Mesenchymal stem cell (in vitro differentiated cells and primary cell): ENCODE measurements around the gene SKI.

Source experiments
- DNase-seq: peaks from one replicate; pipeline ENCODE4 v3.0.0-alpha.2; 2013
- H2AFZ ChIP-seq: one replicate; pipeline ENCODE4 v1.6.1; 2013; ENCODE audit warnings: low read depth, mild to moderate bottlenecking, control low read depth, inconsistent platforms, low read length, moderate library complexity
- H2AK5ac ChIP-seq: 2 replicates; pipeline ENCODE4 v1.6.1; 2013; ENCODE audit warnings: low read length, moderate library complexity, mild to moderate bottlenecking, inconsistent platforms; ENCODE audit not compliant: severe bottlenecking
- H2BK120ac ChIP-seq: one replicate; pipeline ENCODE4 v1.6.1; 2013; ENCODE audit warnings: low read depth, mild to moderate bottlenecking, inconsistent platforms, low read length, moderate library complexity
- H2BK12ac ChIP-seq, 2 experiments: one replicate each; pipeline ENCODE4 v1.6.1; 2013; ENCODE audit warnings: inconsistent platforms in 2 of 2, low read length in 2 of 2, mild to moderate bottlenecking in 2 of 2, moderate library complexity in 2 of 2, control low read depth in 1 of 2
- H2BK15ac ChIP-seq: one replicate; pipeline ENCODE4 v1.6.1; 2013; ENCODE audit warnings: mild to moderate bottlenecking, low read depth, inconsistent platforms; ENCODE audit not compliant: poor library complexity, severe bottlenecking
- H2BK5ac ChIP-seq: 2 replicates; pipeline ENCODE4 v1.6.1; 2013; ENCODE audit warnings: low read depth, mild to moderate bottlenecking, low read length, control low read depth, inconsistent platforms; ENCODE audit not compliant: poor library complexity, severe bottlenecking
- H3K14ac ChIP-seq, 2 experiments: one replicate each; pipeline ENCODE4 v1.6.1; 2013; ENCODE audit warnings: inconsistent platforms in 2 of 2, low read length in 2 of 2, control low read depth in 1 of 2, mild to moderate bottlenecking in 1 of 2, moderate library complexity in 1 of 2
- H3K18ac ChIP-seq, 2 experiments: one replicate each; pipeline ENCODE4 v1.6.1; 2013; ENCODE audit warnings: inconsistent platforms in 2 of 2, low read length in 2 of 2, control low read depth in 1 of 2, low read depth in 1 of 2, mild to moderate bottlenecking in 1 of 2
- H3K23ac ChIP-seq, 2 experiments: one replicate each; pipeline ENCODE4 v1.6.1; 2013; ENCODE audit warnings: inconsistent platforms in 2 of 2, low read length in 2 of 2, mild to moderate bottlenecking in 2 of 2, moderate library complexity in 2 of 2, control low read depth in 1 of 2
- H3K27ac ChIP-seq: 2 replicates; pipeline ENCODE4 v1.5.1; 2013; ENCODE audit warnings: mild to moderate bottlenecking, moderate library complexity, low read length, control low read depth, inconsistent platforms; ENCODE audit not compliant: poor library complexity, severe bottlenecking
- H3K27me3 ChIP-seq, 2 experiments: 2 replicates each; pipeline versions ENCODE4 v1.6.1 to v1.7.0; 2013; ENCODE audit warnings: low read length in 2 of 2, mild to moderate bottlenecking in 2 of 2, moderate library complexity in 2 of 2, control low read depth in 1 of 2, inconsistent platforms in 1 of 2; ENCODE audit not compliant: control insufficient read depth in 1 of 2, insufficient read depth in 1 of 2
- H3K36me3 ChIP-seq, 2 experiments: 2 replicates each; pipeline versions ENCODE4 v1.6.1 to v1.7.0; 2013; ENCODE audit warnings: low read length in 2 of 2, control low read depth in 1 of 2, inconsistent platforms in 1 of 2, low read depth in 1 of 2, mild to moderate bottlenecking in 1 of 2; ENCODE audit not compliant: insufficient read depth in 2 of 2, control insufficient read depth in 1 of 2
- H3K4ac ChIP-seq, 2 experiments: one replicate each; pipeline ENCODE4 v1.6.1; 2013; ENCODE audit warnings: inconsistent platforms in 2 of 2, low read length in 2 of 2, mild to moderate bottlenecking in 2 of 2, moderate library complexity in 2 of 2, control low read depth in 1 of 2, low read depth in 1 of 2
- H3K4me1 ChIP-seq: 2 replicates; pipeline ENCODE4 v1.6.1; 2013; ENCODE audit warnings: low read depth, low read length, control low read depth; ENCODE audit not compliant: control insufficient read depth, insufficient read depth
- H3K4me2 ChIP-seq: 2 replicates; pipeline ENCODE4 v1.6.1; 2013; ENCODE audit warnings: low read length, mild to moderate bottlenecking, inconsistent platforms; ENCODE audit not compliant: poor library complexity, severe bottlenecking
- H3K4me3 ChIP-seq, 2 experiments: 2 replicates each; pipeline versions ENCODE4 v1.5.1 to v1.7.0; 2013; ENCODE audit warnings: low read length in 2 of 2, mild to moderate bottlenecking in 2 of 2, control low read depth in 1 of 2, low read depth in 1 of 2; ENCODE audit not compliant: insufficient read depth in 1 of 2
- H3K79me1 ChIP-seq: replicated peaks from 2 replicates; pipeline ENCODE4 v1.6.1; 2013; ENCODE audit warnings: mild to moderate bottlenecking, control low read depth, low read length, inconsistent platforms; ENCODE audit not compliant: poor library complexity, severe bottlenecking
- H3K9ac ChIP-seq: 2 replicates; pipeline ENCODE4 v1.7.0; 2013; ENCODE audit warnings: mild to moderate bottlenecking, low read length, moderate library complexity
- H3K9me3 ChIP-seq: 2 replicates; pipeline ENCODE4 v1.7.0; 2013; ENCODE audit warnings: mild to moderate bottlenecking, low read length; ENCODE audit not compliant: control insufficient read depth
- H4K8ac ChIP-seq: one replicate; pipeline ENCODE4 v1.6.1; 2013; ENCODE audit warnings: inconsistent platforms, mild to moderate bottlenecking, low read length, moderate library complexity
- H4K91ac ChIP-seq: one replicate; pipeline ENCODE4 v1.6.1; 2013; ENCODE audit warnings: mild to moderate bottlenecking, low read length, inconsistent platforms
- WGBS: methylation state at CpG from one replicate; pipeline ENCODE4 v1.1.7; 2013; ENCODE audit warnings: mixed read lengths; 5-methylcytosine and 5-hydroxymethylcytosine counted together

The SKI gene

GRCh38 chr1:2210084-2210653, 17.9 kb upstream of the SKI start:
- H2BK5ac ChIP-seq, result no peak overlapping the region
- H3K9me3 ChIP-seq, result no peaks in the 10 kb centered on the region
- H3K18ac ChIP-seq, result no peak overlapping the region
- WGBS, result 80% methylated on average over 15 of the region's 19 CpGs
- H4K8ac ChIP-seq, result no peak overlapping the region
- no peak overlapping the region for H3K23ac ChIP-seq
- H3K36me3 ChIP-seq, result no peaks in the 10 kb centered on the region
- peak overlapping the region in 1 of 2 experiments; percentile 35 for H3K14ac ChIP-seq
- H2AK5ac ChIP-seq, result peak overlapping the region; percentile 18
- H2BK15ac ChIP-seq, result no peak overlapping the region
- no peak overlapping the region for H2AFZ ChIP-seq
- no peak overlapping the region for H3K27ac ChIP-seq
- H3K4me1 ChIP-seq, result peaks cover 79% of the 10 kb centered on the region
- peak overlapping the region in 1 of 2 experiments; percentile 10 for H2BK12ac ChIP-seq
- H3K27me3 ChIP-seq, result no peaks in the 10 kb centered on the region
- H3K4me3 ChIP-seq, result no peak overlapping the region
- peak overlapping the region; percentile 5 for H4K91ac ChIP-seq
- no peak for DNase-seq
- H3K79me1 ChIP-seq, result peaks cover 8% of the 10 kb centered on the region
- no peak overlapping the region for H3K4me2 ChIP-seq
- H3K9ac ChIP-seq, result no peak overlapping the region
- H2BK120ac ChIP-seq, result no peak overlapping the region
- no peak overlapping the region for H3K4ac ChIP-seq

- no peak overlapping the region for H3K27ac ChIP-seq
- H3K18ac ChIP-seq, result no peak overlapping the region
- peak overlapping the region in 1 of 2 experiments; percentile 2 for H3K23ac ChIP-seq
- no peaks in the 10 kb centered on the region for H3K36me3 ChIP-seq
- H2BK12ac ChIP-seq, result peak overlapping the region in 1 of 2 experiments; percentile 64
- no peak for DNase-seq
- H3K4me2 ChIP-seq, result no peak overlapping the region
- H3K4ac ChIP-seq, result no peak overlapping the region
- peaks cover 5% of the 10 kb centered on the region for H3K79me1 ChIP-seq
- H3K14ac ChIP-seq, result peak overlapping the region in 1 of 2 experiments; percentile 58
- 95% methylated on average over 13 of the region's 13 CpGs for WGBS
- H3K27me3 ChIP-seq, result no peaks in the 10 kb centered on the region
- H2AFZ ChIP-seq, result no peak overlapping the region
- no peaks in the 10 kb centered on the region for H3K9me3 ChIP-seq
- H3K4me1 ChIP-seq, result peaks cover 76% of the 10 kb centered on the region
- peak overlapping the region; percentile 75 for H2AK5ac ChIP-seq
- no peak overlapping the region for H4K8ac ChIP-seq
- peak overlapping the region; percentile 41 for H4K91ac ChIP-seq
- H3K9ac ChIP-seq, result no peak overlapping the region
- H3K4me3 ChIP-seq, result no peak overlapping the region
- no peak overlapping the region for H2BK120ac ChIP-seq
- H2BK5ac ChIP-seq, result no peak overlapping the region
- H2BK15ac ChIP-seq, result no peak overlapping the region
Observed at GRCh38 chr1:2210786-2211185, 17.3 kb upstream of the SKI start.

- Histone ChIP-seq H3K4ac (peak overlapping the region; percentile 54 to 98), H2BK120ac (peak overlapping the region; percentile 36), H2BK12ac (peak overlapping the region; percentile 60 to 97), H3K23ac (no peak overlapping the region), H3K4me3 (peak overlapping the region; percentile 20 to 47), H3K79me1 (peaks cover 5% of the 10 kb centered on the region), H4K91ac (peak overlapping the region; percentile 91), H2AK5ac (peak overlapping the region; percentile 11), H3K27me3 (no peaks in the 10 kb centered on the region), H4K8ac (peak overlapping the region; percentile 56), H3K36me3 (no peaks in the 10 kb centered on the region), H2AFZ (peak overlapping the region; percentile 85), H3K9ac (peak overlapping the region; percentile 91), H2BK5ac (no peak overlapping the region), H3K27ac (peak overlapping the region; percentile 89), H2BK15ac (peak overlapping the region; percentile 18), H3K4me1 (peaks cover 66% of the 10 kb centered on the region), H3K4me2 (peak overlapping the region; percentile 41), H3K9me3 (no peaks in the 10 kb centered on the region), H3K18ac (peak overlapping the region; percentile 81 to 97), H3K14ac (peak overlapping the region in 1 of 2 experiments; percentile 53)
- WGBS, result 16% methylated on average over 7 of the region's 10 CpGs
- DNase-seq, result no peak
Observed at GRCh38 chr1:2212274-2212531, 15.9 kb upstream of the SKI start.

GRCh38 chr1:2212532-2213491, 15.3 kb upstream of the SKI start:
- Histone ChIP-seq H3K14ac (peak overlapping the region in 1 of 2 experiments; percentile 91), H4K91ac (peak overlapping the region; percentile 99), H2BK12ac (peak overlapping the region in 1 of 2 experiments; percentile 82), H2AFZ (peak overlapping the region; percentile 55), H3K36me3 (no peaks in the 10 kb centered on the region), H3K4me3 (peak overlapping the region; percentile 35 to 68), H4K8ac (peak overlapping the region; percentile 99), H2AK5ac (peak overlapping the region; percentile 63), H3K4me2 (peak overlapping the region; percentile 77), H3K9ac (peak overlapping the region; percentile 91), H3K79me1 (peaks cover 5% of the 10 kb centered on the region), H2BK15ac (peak overlapping the region; percentile 99), H3K4ac (peak overlapping the region; percentile 98 to 99), H3K18ac (peak overlapping the region; percentile 99), H2BK5ac (peak overlapping the region; percentile 57), H3K9me3 (no peaks in the 10 kb centered on the region), H3K4me1 (peaks cover 60% of the 10 kb centered on the region), H3K27me3 (no peaks in the 10 kb centered on the region), H3K23ac (peak overlapping the region; percentile 61 to 81), H2BK120ac (peak overlapping the region; percentile 99), H3K27ac (peak overlapping the region; percentile 96)
- DNase-seq, result peak; percentile 98
- 18% methylated on average over 49 of the region's 49 CpGs for WGBS
